Heart right ventricle (tissue), 16 donors: ENCODE measurements around the gene SCUBE1. TPM values are rescaled to one million over a fixed set of nuclear protein-coding genes. Genes with fewer than 3 reads are reported as not detected.

Experiments
- ATAC-seq, 8 donors: fragments of 200-7000 bp; cut with Tn5 transposase; one replicate each; pipeline ENCODE4 v1.9.1; 2020; ENCODE audit warnings: mild to moderate bottlenecking in 8 of 8, moderate library complexity in 8 of 8, moderate number of reproducible peaks in 1 of 8
- DNase-seq, 2 donors: peaks; one replicate each; pipeline ENCODE4 v3.0.0-alpha.2; 2020
- H3K27ac ChIP-seq, 10 donors: fragments of 200-600 bp; sonication (generic) in 2 of 10; one replicate each; pipeline versions ENCODE4 v1.5.0 to v1.8.0; 2020 to 2022; ENCODE audit warnings: mild to moderate bottlenecking in 3 of 10
- H3K27me3 ChIP-seq, 7 donors: fragments of 200-600 bp; one replicate each; pipeline ENCODE4 v1.8.0; 2021 to 2022; ENCODE audit warnings: mild to moderate bottlenecking in 2 of 7
- H3K36me3 ChIP-seq, 9 donors: fragments of 200-600 bp; sonication (generic) in 1 of 9; one replicate each; pipeline versions ENCODE4 v1.5.0 to v1.8.0; 2020 to 2022; ENCODE audit warnings: mild to moderate bottlenecking in 2 of 9
- H3K4me1 ChIP-seq, 9 donors: fragments of 200-600 bp; sonication (generic) in 1 of 9; one replicate each; pipeline versions ENCODE4 v1.5.0 to v1.8.0; 2020 to 2022; ENCODE audit warnings: mild to moderate bottlenecking in 4 of 9
- H3K4me3 ChIP-seq, 10 donors: fragments of 200-600 bp; sonication (generic) in 2 of 10; one replicate each; pipeline versions ENCODE4 v1.5.0 to v1.8.0; 2020 to 2022; ENCODE audit warnings: mild to moderate bottlenecking in 7 of 10, moderate library complexity in 2 of 10
- H3K9me3 ChIP-seq, 11 donors: fragments of 200-600 bp in 10 of 11; sonication (generic) in 2 of 11; one replicate each; pipeline versions ENCODE4 v1.5.0 to v1.8.0; 2013 to 2022; ENCODE audit warnings: mild to moderate bottlenecking in 2 of 11, control low read depth in 1 of 11, moderate library complexity in 1 of 11
- WGBS, 2 donors: extraction: QIAGEN DNeasy Blood & Tissue Kit; methylation state at CpG; one replicate each; pipeline ENCODE4 v1.1.7; 2013; ENCODE audit warnings: inconsistent platforms in 1 of 2; 5-methylcytosine and 5-hydroxymethylcytosine counted together
- intact Hi-C, 10 donors: fragments of 100-400 bp; cut with DNase I; formaldehyde crosslinking; loops; one replicate each; pipeline versions ENCODE4 v1.11.1 to v1.14.2; 2022
- polyA plus RNA-seq, 2 donors: library from polyadenylated mRNA; stranded (reverse); fragments of 200-250 nt; gene quantifications; one replicate each; pipeline ENCODE4 v1.2.3, GENCODE V29; 2013
- total RNA-seq, 10 donors: library from RNA; stranded (reverse); fragmentation: NEBNext Ultra II Directional in 3 of 10; extraction: Animal tissue kit (Norgen Biotek cat#: 25700) in 3 of 10; gene quantifications; one replicate each; pipeline versions ENCODE4 v1.2.1 to v1.2.4, GENCODE V29; 2021 to 2023
- TF ChIP-seq, protein P1 (sequence below), 9 donors: fragments of 200-600 bp; sonication (generic) in 2 of 9; IDR thresholded peaks; one replicate each; pipeline versions ENCODE4 v1.5.0 to v1.8.0; 2021 to 2022; ENCODE audit warnings: antibody characterized with exemption in 9 of 9, mild to moderate bottlenecking in 5 of 9, moderate library complexity in 1 of 9
- donor health status: Arrhythmogenic right ventricular cardiomyopathy.
- donor health status: ischemic (EF 13 %, LVEDD 7.1; RV severe dilation, severe dysfunction).
- donor health status: healthy with polysubstance abuse.
- donor health status: DM: no; HTN: yes; CAD: no.
- donor health status: DM: no; HTN: no; CAD: no.
- donor health status: ischemic (EF 25% LVEDD 6.9; RV normal size, moderate dysfunction).
- donor health status: ischemic (EF 25% LVEDD 5.7; RV mildly dilated, moderate dysfunction).
- donor health status: healthy.
- donor health status: DM: yes; HTN: yes; CAD: no.
- donor health status: Ischemic cardiomyopathy.
- donor health status: ischemic (EF 35%, LVEDD 5.7; RV mildly dilated, moderate dysfunction).
- donor health status: nonischemic (EF 11% LVEDD 7.7; RV severe dilation, severe dysfunction).
- donor health status: DM: yes; HTN: yes; CAD: no.
- donor health status: PGD.
- donor health status: ischemic (EF 29% LVEDD 5.4; RV normal size, mild dysfunction).
- donor health status: nonischemic (EF 23%, LVEDD 6.1; RV moderate dilation, normal function).

SCUBE1 gene
- total and polyA plus RNA-seq, 12 donors: 0.01 to 0.60 (median 0.13) TPM; not detected in 1

DNA sequence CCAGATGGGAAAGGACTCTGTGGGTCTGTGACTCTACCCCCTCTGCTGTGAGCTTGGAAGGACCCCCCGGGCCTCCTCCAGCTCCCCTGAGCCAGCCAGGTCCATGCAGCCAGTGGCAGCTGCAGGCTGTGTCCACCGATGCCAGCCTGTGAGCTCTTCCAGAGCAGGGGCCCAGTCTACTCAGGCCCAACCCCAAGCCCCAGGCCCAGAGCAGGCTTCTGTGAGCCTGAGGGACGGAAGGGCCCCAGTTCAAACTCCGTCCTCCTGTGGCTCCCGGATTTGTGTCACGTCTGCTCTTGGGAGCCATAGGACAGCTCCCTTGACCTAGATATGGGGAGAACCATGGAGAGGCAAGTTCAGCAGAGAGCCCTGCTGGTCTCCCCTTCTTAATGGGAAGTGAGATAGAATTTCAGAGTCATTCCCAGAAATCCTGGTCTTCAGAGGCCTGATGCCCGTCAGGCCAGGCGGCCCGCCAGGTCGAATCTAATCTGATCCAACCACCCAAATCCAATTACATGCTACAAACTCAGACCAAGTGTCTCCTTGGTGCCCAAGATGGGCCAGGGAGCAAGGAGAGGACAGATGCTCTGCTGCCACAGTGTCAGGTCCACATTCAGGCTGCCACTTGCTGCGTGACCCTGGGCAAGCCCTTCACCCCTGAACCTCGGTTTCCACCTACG is 75.1 kb downstream of the SCUBE1 start:
- no peaks in the 10 kb centered on the region for H3K36me3 ChIP-seq
- intact Hi-C loops: no loop called here
- WGBS, 2 donors: 88 to 90% methylated on average over 13 of the region's 13 CpGs
- ATAC-seq (no peak), DNase-seq (no peak)
- no peak overlapping the region for H3K27ac ChIP-seq
- H3K27me3 ChIP-seq: peaks cover 0 to 67% (median 12%) of the 10 kb centered on the region in 7 donors
- TF ChIP-seq, protein P1, sequence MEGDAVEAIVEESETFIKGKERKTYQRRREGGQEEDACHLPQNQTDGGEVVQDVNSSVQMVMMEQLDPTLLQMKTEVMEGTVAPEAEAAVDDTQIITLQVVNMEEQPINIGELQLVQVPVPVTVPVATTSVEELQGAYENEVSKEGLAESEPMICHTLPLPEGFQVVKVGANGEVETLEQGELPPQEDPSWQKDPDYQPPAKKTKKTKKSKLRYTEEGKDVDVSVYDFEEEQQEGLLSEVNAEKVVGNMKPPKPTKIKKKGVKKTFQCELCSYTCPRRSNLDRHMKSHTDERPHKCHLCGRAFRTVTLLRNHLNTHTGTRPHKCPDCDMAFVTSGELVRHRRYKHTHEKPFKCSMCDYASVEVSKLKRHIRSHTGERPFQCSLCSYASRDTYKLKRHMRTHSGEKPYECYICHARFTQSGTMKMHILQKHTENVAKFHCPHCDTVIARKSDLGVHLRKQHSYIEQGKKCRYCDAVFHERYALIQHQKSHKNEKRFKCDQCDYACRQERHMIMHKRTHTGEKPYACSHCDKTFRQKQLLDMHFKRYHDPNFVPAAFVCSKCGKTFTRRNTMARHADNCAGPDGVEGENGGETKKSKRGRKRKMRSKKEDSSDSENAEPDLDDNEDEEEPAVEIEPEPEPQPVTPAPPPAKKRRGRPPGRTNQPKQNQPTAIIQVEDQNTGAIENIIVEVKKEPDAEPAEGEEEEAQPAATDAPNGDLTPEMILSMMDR (IDR thresholded peaks at IDR 0.05): no peak
- H3K4me3 ChIP-seq: no peak overlapping the region
- no peaks in the 10 kb centered on the region for H3K9me3 ChIP-seq
- H3K4me1 ChIP-seq: peaks cover 0 to 20% (median 18%) of the 10 kb centered on the region in 9 donors

DNA sequence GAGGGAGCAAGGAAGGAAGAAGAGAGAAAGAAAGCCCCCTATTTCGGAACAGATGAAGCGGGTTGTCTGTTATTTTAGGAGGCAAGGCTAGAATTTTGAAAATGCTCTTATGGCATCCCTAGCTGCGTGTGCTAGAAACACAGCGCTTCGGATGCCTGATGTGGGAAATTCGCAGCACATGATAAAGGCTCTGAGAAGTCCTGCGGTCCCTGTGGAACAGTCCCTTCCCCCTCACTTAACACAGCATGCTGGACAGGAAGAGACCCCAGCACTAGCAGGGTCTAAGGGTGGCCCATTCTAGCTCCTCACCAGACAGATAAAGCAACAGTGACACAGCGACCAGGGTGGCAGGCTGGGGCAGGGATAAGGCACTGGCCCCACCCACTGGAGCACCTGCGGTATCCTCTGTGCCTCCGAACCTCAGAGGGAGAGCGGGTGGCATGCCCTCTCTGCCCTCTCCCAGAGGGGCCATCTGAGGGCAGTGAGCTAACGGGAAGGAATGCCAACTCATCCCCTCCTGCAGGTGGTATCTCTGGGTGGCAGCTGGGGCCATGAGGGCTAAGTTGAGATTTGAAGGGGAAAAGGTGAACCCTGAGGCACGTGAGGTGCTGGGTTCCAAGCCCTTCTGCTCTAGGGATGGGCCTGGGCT is 75.7 kb downstream of the SCUBE1 start:
- H3K4me3 ChIP-seq: no peak overlapping the region
- DNase-seq (no peak), ATAC-seq (no peak)
- TF ChIP-seq, protein P1 (IDR thresholded peaks at IDR 0.05): no peak
- H3K36me3 ChIP-seq: no peaks in the 10 kb centered on the region
- intact Hi-C loops: no loop called here
- H3K27ac ChIP-seq: no peak overlapping the region
- H3K27me3 ChIP-seq: peaks cover 0 to 60% (median 12%) of the 10 kb centered on the region in 7 donors
- H3K4me1 ChIP-seq: peaks cover 0 to 25% (median 18%) of the 10 kb centered on the region in 9 donors
- WGBS, 2 donors: 93 to 94% methylated on average over 13 of the region's 13 CpGs
- H3K9me3 ChIP-seq: no peaks in the 10 kb centered on the region

DNA sequence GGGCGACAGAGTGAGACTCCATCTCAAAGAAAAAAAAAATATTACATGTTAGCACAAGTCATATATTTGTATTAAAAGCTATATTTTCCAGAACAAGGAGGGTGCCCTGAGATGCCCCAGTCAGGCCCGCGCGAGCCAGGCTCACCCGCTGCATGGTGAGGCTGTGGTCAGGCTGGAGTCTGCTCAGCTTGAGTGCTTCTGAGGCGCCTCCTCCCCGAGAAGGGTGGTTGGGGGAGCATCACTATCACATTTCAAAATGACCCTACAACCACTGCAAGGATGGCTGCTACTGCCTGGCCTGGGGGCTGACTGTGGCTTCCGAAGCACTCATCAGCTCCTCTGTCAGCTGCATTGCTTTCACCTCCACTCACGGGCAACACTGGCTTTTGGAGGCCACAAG is 77.1 kb downstream of the SCUBE1 start:
- DNase-seq (no peak), ATAC-seq (no peak)
- no peak overlapping the region for H3K27ac ChIP-seq
- no peak overlapping the region for H3K4me3 ChIP-seq
- TF ChIP-seq, protein P1 (IDR thresholded peaks at IDR 0.05): no peak
- peaks cover 0 to 25% (median 18%) of the 10 kb centered on the region in 9 donors for H3K4me1 ChIP-seq
- H3K9me3 ChIP-seq: no peaks in the 10 kb centered on the region
- WGBS, 2 donors: 90 to 91% methylated on average over 9 of the region's 9 CpGs
- intact Hi-C loops: no loop called here
- peaks cover 0 to 53% (median 12%) of the 10 kb centered on the region in 7 donors for H3K27me3 ChIP-seq
- no peaks in the 10 kb centered on the region for H3K36me3 ChIP-seq

DNA sequence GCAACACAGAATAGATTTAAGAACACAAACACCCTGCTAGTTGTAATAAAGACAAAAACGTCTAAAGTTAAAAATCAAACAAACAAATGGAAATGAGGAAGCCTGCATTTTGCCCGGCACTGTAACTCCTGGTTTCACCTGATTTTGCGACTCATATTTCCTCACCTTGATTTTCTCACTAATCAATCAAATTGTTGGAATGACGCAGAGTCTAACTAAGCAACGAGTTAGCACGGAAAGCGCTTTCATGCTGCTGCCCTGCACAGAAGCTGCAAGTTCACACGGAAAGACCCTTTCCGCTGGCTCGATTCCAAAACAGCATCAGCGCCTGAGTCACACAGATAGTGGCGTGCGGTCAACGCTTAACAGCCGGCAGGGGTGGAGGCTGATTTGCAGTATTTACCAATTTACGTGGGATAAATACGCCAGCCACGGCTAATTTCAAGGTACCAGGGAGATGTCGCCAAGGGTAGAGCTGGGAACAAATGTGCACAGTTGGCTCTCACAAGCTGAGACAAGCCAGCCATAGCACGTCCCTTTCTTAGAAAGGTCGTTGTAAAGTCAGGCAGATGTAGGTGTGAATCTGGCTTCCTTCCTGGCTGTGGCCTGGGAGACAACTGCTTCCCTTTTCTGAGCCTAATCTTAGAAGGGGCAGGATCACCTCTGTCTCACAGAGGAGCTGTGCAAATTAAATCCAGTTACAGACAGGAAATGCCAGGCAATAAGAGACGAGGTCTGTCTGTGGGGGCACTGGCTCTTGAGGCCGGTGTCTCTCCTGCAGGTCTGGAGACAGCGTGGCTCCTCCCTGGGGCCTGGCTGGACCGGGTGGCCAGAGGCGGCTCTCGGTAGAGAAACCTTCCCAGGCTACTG is 79.3 kb downstream of the SCUBE1 start:
- H3K4me3 ChIP-seq: peak overlapping the region in 4 of 10 donors; percentile 1 to 24 (median 13)
- TF ChIP-seq, protein P1 (IDR thresholded peaks at IDR 0.05): no peak
- DNase-seq: peak; percentile 30 to 62
- peak in 7 of 8 donors; percentile 31 to 81 (median 74) for ATAC-seq
- intact Hi-C loops: no loop called here
- no peaks in the 10 kb centered on the region for H3K36me3 ChIP-seq
- H3K27me3 ChIP-seq: peaks cover 0 to 33% (median 12%) of the 10 kb centered on the region in 7 donors
- H3K27ac ChIP-seq: peak overlapping the region in 3 of 10 donors; percentile 25 to 44 (median 33)
- no peaks in the 10 kb centered on the region for H3K9me3 ChIP-seq
- 11 to 13% methylated on average over 27 of the region's 27 CpGs for WGBS, 2 donors
- H3K4me1 ChIP-seq: peaks cover 0 to 25% (median 18%) of the 10 kb centered on the region in 9 donors
